HG03196 (cell line): ENCODE results near the gene BMS1.
"Not testable (repeated sequence)": the region's sequence is repeated elsewhere in the genome, so short reads cannot be mapped to it uniquely, and the experiment has no call there.

Experiments
- ATAC-seq: cut with Tn5 transposase; IDR thresholded peaks from one replicate; pipeline ENCODE4 v1.9.1; 2021; ENCODE audit not compliant: unreplicated experiment

Gene BMS1

GRCh38 chr10:42782446-42783180 is at the start of gene BMS1:
TSS of gene BMS1 (plus strand) at chr10:42782795. CDS start at chr10:42784395, 1,600 bp downstream.
- peak; percentile 97 for ATAC-seq

GRCh38 chr10:42734536-42734935 is 48.1 kb upstream of the BMS1 start:
- ATAC-seq = no peak

GRCh38 chr10:42738679-42739078 is 43.9 kb upstream of the BMS1 start:
- no peak for ATAC-seq

GRCh38 chr10:42741536-42741935 is 41.1 kb upstream of the BMS1 start:
- ATAC-seq = not testable (repeated sequence)

GRCh38 chr10:42743697-42744096 is 38.9 kb upstream of the BMS1 start:
- ATAC-seq = no peak

GRCh38 chr10:42744134-42744701 is 38.4 kb upstream of the BMS1 start:
- ATAC-seq = no peak

- no peak for ATAC-seq
These were observed 29.5 kb upstream of the BMS1 start for GRCh38 chr10:42753126-42753506.

- no peak for ATAC-seq
These were observed 29.0 kb upstream of the BMS1 start for GRCh38 chr10:42753507-42754154.

- no peak for ATAC-seq
These were observed 28.2 kb upstream of the BMS1 start for GRCh38 chr10:42754155-42755027.

- no peak for ATAC-seq
These were observed 27.6 kb upstream of the BMS1 start for GRCh38 chr10:42755028-42755451.

GRCh38 chr10:42755556-42756093 is 27.0 kb upstream of the BMS1 start:
- ATAC-seq = no peak

- ATAC-seq = no peak
These were observed 14.7 kb upstream of the BMS1 start for GRCh38 chr10:42767906-42768305.

- ATAC-seq = no peak
These were observed 13.9 kb upstream of the BMS1 start for GRCh38 chr10:42768581-42769152.

- no peak for ATAC-seq
These were observed 13.4 kb upstream of the BMS1 start for GRCh38 chr10:42769173-42769572.

- no peak for ATAC-seq
These were observed 12.9 kb upstream of the BMS1 start for GRCh38 chr10:42769673-42770072.

- no peak for ATAC-seq
These were observed 5.9 kb upstream of the BMS1 start for GRCh38 chr10:42776681-42777080.

GRCh38 chr10:42780456-42780855 is 2.1 kb upstream of the BMS1 start:
- ATAC-seq = no peak

GRCh38 chr10:42781893-42782445 is 626 bp upstream of the BMS1 start:
- no peak for ATAC-seq

GRCh38 chr10:42783181-42783549 is 570 bp downstream of the BMS1 start:
- no peak for ATAC-seq

GRCh38 chr10:42785759-42786158 is 3.2 kb downstream of the BMS1 start:
- ATAC-seq = no peak
